Stimulated activated CD8-positive, alpha-beta memory T cell treated with anti-CD3 and anti-CD28 coated beads, Interleukin-4, amount 100 ng/mL, for 24 hours (primary cell): ENCODE measurements around the gene MAGIX.
"Not testable (repeated sequence)": the region's sequence is repeated elsewhere in the genome, so short reads cannot be mapped to it uniquely, and the experiment has no call there.

Experiments
- DNase-seq: peaks from one replicate; pipeline ENCODE4 v3.0.0-alpha.2; 2020; ENCODE audit warnings: low read depth

Gene MAGIX

GRCh38 chrX:49160908-49161307, 1.6 kb upstream of the MAGIX start:
- no peak for DNase-seq

GRCh38 chrX:49161632-49162031, 926 bp upstream of the MAGIX start:
- no peak for DNase-seq

- peak; percentile 60 for DNase-seq
Measured at GRCh38 chrX:49163555-49164419, 1.2 kb downstream of the MAGIX start.

DNA sequence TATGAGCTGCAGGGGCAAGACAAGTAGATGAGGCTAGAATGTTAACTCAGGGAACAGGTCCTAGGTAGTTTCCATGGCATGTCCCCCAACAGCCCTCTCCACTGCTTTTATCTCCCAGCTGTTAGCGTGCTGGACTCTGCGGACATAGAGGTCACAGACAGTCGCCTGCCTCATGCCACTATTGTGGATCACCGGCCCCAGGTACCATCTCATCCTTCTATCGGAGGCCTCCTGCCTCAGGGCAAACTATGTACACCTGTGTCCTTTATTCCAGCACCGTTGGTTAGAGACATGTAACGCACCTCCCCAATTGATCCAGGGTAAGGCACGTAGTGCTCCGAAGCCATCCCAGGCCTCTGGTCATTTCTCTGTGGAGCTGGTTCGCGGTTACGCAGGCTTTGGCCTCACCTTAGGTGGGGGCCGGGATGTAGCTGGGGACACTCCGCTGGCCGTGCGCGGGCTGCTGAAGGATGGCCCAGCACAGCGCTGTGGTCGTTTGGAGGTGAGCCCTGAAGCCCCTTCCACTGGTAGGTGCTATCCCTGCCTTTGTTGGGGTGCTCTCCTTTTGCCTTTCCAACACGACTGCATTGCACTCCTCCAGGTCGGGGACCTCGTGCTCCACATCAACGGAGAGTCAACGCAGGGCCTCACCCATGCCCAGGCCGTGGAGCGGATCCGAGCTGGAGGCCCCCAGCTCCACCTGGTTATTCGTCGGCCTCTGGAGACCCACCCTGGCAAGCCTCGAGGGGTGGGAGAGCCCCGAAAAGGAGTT, 2.2 kb downstream of the MAGIX start:
- no peak for DNase-seq

GRCh38 chrX:49165901-49166881, 3.6 kb downstream of the MAGIX start:
- peak; percentile 47 for DNase-seq

GRCh38 chrX:49166914-49167739, 4.6 kb downstream of the MAGIX start:
- peak; percentile 58 for DNase-seq

GRCh38 chrX:49167740-49168108, 5.2 kb downstream of the MAGIX start:
- no peak for DNase-seq

DNA sequence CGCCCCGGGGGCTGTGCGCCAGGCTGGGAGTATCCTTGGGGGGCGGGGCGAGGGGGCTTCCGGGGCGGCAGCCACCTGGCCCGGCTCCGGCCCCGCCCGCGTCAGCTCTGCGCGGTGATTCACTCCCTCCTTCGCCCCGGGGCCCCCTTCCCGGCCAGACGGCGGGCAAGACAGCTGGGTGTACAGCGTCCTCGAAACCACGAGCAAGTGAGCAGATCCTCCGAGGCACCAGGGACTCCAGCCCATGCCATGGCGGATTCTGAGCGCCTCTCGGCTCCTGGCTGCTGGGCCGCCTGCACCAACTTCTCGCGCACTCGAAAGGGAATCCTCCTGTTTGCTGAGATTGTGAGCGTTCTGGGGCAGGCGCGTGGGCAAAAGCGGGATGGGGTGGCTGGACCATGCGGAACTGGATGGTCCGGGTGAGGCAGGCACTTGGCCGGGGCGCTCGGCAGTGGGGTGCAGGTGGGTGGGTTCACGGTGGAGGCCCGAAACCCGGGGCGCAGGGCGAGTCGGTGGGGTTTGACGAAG, 9.3 kb downstream of the MAGIX start, which contains the start of gene PLP2:
PLP2 (plus strand) TSS at position 147 of the 528 bp plus-strand sequence; CDS start at position 250, 103 bp downstream.
- peak; percentile 62 for DNase-seq

GRCh38 chrX:49172280-49172780, 9.8 kb downstream of the MAGIX start:
- DNase-seq: peak; percentile 59

GRCh38 chrX:49173544-49173943, 11.0 kb downstream of the MAGIX start:
- not testable (repeated sequence) for DNase-seq

DNA sequence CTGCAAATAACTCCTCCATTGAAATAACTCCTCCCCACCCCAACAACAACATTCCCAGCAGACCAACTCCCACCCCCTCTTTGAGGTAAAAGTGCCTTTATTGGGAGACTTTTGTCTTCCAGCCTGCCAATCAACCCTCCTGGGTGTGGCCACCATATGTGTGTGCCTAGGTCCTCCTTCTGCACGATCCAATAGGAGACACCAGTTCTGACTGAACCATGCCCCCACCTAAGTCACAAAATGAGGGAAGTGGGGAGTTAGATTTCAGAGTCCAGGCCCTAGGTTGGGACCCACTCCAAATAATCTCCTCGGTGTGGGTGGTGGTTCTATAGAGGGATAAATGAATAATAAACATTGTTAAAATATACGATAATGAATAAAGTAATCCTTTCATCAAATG, 12.2 kb downstream of the MAGIX start:
- no peak for DNase-seq

- DNase-seq: no peak
Measured at GRCh38 chrX:49175435-49176274, 13.1 kb downstream of the MAGIX start.

- no peak for DNase-seq
Measured at GRCh38 chrX:49176421-49177326, 14.1 kb downstream of the MAGIX start.

DNA sequence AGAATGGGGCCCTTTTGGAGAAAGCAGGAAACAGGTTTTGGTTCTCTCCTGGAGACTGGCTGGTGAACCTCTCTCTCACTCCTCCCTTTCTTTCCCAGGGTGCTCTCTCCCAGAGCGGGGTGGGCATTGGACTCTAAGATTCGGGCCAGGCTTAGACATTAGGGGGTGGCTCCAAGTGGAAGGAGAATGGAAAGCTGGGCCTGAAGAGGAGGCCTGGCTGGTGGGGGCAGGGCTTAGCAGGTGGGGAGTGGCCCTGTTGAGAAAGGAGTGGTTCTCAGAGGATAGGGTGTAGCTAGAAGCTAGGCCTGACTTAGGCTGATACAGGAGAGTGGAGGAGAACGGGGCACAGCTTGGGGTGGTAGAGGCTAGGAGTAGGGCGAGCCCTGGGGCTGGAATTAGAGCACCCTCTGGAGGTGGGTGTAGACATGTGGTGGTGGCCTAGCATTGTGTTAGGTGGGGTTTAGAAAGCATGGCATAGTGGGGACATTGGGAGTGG, 14.8 kb downstream of the MAGIX start:
- DNase-seq: no peak

DNA sequence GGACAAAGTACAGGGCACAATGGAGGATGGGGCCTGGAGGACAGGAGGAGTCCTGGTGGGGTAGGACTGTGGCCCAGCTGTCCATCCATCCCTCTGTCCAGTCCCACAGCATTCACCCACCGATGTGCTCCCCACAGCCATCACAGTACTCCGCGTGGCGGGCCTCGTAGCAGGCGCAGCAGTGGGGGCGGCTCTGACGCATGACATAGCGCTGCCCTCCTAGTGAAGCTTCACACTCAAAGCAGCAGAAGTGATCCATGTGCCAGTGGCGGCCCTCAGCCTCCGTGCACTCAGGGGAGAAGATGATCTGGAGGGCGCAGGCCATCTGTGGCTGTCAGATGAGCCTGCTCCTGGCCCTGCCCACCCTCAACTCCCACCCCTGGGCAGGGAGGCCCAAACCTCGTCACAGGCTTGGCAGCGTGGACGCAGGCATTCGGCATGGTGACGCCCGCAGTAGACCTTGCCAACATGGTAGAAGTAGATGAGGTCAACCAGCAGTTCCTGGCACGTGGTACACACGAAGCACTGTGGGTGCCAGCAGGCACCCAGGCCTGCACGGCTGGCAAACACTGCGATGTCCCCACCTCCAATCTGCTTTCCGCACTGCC, 15.4 kb downstream of the MAGIX start:
- no peak for DNase-seq

- DNase-seq: no peak
Measured at GRCh38 chrX:49178537-49178936, 16.0 kb downstream of the MAGIX start.

- DNase-seq: no peak
Measured at GRCh38 chrX:49179358-49179757, 16.8 kb downstream of the MAGIX start.
